NCI-H1436 treated with DMSO at 0.1 percent for 48 hours (cell line): ENCODE measurements around the gene JARID2.

ENCODE experiments used
- DNase-seq: peaks from one replicate; lab custom pipeline; 2025; lab: John Stamatoyannopoulos, UW

JARID2 gene

GRCh38 chr6:15358579-15359327, 112.9 kb downstream of the JARID2 start:
- DNase-seq: no peak

- DNase-seq: no peak
These were observed 113.5 kb downstream of the JARID2 start for GRCh38 chr6:15359335-15359862.

GRCh38 chr6:15360300-15360699, 114.4 kb downstream of the JARID2 start:
- no peak for DNase-seq

GRCh38 chr6:15361197-15361596, 115.3 kb downstream of the JARID2 start:
- no peak for DNase-seq

- no peak for DNase-seq
These were observed 116.6 kb downstream of the JARID2 start for GRCh38 chr6:15362274-15363160.

GRCh38 chr6:15363164-15363522, 117.3 kb downstream of the JARID2 start:
- no peak for DNase-seq

- DNase-seq: no peak
These were observed 117.9 kb downstream of the JARID2 start for GRCh38 chr6:15363523-15364400.

GRCh38 chr6:15364401-15365037, 118.7 kb downstream of the JARID2 start:
- no peak for DNase-seq

- DNase-seq: peak; percentile 34
These were observed 119.4 kb downstream of the JARID2 start for GRCh38 chr6:15365273-15365687.

- no peak for DNase-seq
These were observed 120.2 kb downstream of the JARID2 start for GRCh38 chr6:15366003-15366535.

- no peak for DNase-seq
These were observed 121.0 kb downstream of the JARID2 start for GRCh38 chr6:15366879-15367278.

GRCh38 chr6:15368186-15368585, 122.3 kb downstream of the JARID2 start:
- DNase-seq: no peak

- no peak for DNase-seq
These were observed 123.0 kb downstream of the JARID2 start for GRCh38 chr6:15368873-15369272.

- DNase-seq: no peak
These were observed 124.0 kb downstream of the JARID2 start for GRCh38 chr6:15369838-15370237.

GRCh38 chr6:15370733-15371671, 125.1 kb downstream of the JARID2 start:
- no peak for DNase-seq

- no peak for DNase-seq
These were observed 127.1 kb downstream of the JARID2 start for GRCh38 chr6:15372932-15373331.

- DNase-seq: no peak
These were observed 128.2 kb downstream of the JARID2 start for GRCh38 chr6:15374119-15374518.

GRCh38 chr6:15375018-15375417, 129.1 kb downstream of the JARID2 start:
- DNase-seq: no peak

GRCh38 chr6:15375638-15376290, 129.9 kb downstream of the JARID2 start:
- no peak for DNase-seq
